Panc1 (cell line): ENCODE measurements around the gene PGF.

Experiments used
- POLR2AphosphoS5 ChIP-seq: IDR thresholded peaks from 2 replicates; pipeline ENCODE4 v1.6.1; 2012; ENCODE audit warnings: mild to moderate bottlenecking, low read depth, low read length, moderate library complexity
- TF ChIP-seq, protein P1 (sequence below): fragments of 450-650 bp; IDR thresholded peaks from 2 replicates; pipeline ENCODE4 v1.5.1; 2017; ENCODE audit warnings: mild to moderate bottlenecking

DNA sequence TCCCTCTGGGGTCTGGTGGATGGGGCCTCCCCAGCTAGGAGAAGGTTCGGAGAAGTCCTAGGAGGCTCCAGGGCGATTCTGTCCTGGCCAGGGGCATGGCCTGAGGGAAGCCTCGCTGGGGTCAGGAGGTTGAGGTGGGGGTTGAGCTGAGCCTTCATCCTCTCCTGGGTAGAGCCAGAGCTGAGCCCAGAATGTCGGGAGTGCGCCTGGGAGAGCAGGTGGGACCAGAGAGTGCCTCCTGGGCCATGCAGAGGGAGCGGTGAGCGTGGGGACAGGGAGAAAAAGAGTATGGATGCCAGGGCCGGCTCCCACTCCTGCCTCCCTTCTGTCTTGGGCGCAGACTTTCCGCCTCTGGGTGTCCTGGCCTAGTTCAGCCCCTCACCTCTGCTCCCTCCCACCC is 45.5 kb downstream of the PGF start:
- TF ChIP-seq, protein P1, sequence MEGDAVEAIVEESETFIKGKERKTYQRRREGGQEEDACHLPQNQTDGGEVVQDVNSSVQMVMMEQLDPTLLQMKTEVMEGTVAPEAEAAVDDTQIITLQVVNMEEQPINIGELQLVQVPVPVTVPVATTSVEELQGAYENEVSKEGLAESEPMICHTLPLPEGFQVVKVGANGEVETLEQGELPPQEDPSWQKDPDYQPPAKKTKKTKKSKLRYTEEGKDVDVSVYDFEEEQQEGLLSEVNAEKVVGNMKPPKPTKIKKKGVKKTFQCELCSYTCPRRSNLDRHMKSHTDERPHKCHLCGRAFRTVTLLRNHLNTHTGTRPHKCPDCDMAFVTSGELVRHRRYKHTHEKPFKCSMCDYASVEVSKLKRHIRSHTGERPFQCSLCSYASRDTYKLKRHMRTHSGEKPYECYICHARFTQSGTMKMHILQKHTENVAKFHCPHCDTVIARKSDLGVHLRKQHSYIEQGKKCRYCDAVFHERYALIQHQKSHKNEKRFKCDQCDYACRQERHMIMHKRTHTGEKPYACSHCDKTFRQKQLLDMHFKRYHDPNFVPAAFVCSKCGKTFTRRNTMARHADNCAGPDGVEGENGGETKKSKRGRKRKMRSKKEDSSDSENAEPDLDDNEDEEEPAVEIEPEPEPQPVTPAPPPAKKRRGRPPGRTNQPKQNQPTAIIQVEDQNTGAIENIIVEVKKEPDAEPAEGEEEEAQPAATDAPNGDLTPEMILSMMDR = no peak
- no peak for TF ChIP-seq POLR2AphosphoS5
